GM23338 (cell line): ENCODE results near the gene ENDOU. TPM values are rescaled to one million over a fixed set of nuclear protein-coding genes. Genes with fewer than 3 reads are reported as not detected.

Experiments used
- ATAC-seq: fragments of 200-7000 bp; cut with Tn5 transposase; 3 replicates; pipeline ENCODE4 v1.9.1; 2020
- DNase-seq: peaks from one replicate; pipeline ENCODE4 v3.0.0-alpha.2; 2015; ENCODE audit warnings: low spot score
- H2AFZ ChIP-seq: fragments of 200-600 bp; sonication (generic); 2 replicates; pipeline ENCODE4 v1.8.0; 2016; ENCODE audit warnings: antibody characterized with exemption, mild to moderate bottlenecking, moderate library complexity
- H3F3A ChIP-seq: fragments of 200-600 bp; sonication (generic); replicated peaks from 2 replicates; pipeline ENCODE4 v1.8.0; 2017; ENCODE audit warnings: antibody characterized with exemption, mixed run types, low read depth
- H3K27ac ChIP-seq: fragments of 200-600 bp; sonication (generic); 2 replicates; pipeline ENCODE4 v1.6.1; 2016; ENCODE audit warnings: low read depth
- H3K27me3 ChIP-seq: fragments of 200-600 bp; sonication (generic); 2 replicates; pipeline ENCODE4 v1.8.0; 2016; ENCODE audit warnings: mild to moderate bottlenecking, mixed run types, moderate library complexity; ENCODE audit not compliant: insufficient read depth
- H3K36me3 ChIP-seq: fragments of 200-600 bp; sonication (generic); 2 replicates; pipeline ENCODE4 v1.8.0; 2016; ENCODE audit warnings: mild to moderate bottlenecking; ENCODE audit not compliant: insufficient read depth
- H3K4me1 ChIP-seq: fragments of 200-600 bp; sonication (generic); 2 replicates; pipeline ENCODE4 v1.8.0; 2016; ENCODE audit warnings: mild to moderate bottlenecking, moderate library complexity; ENCODE audit not compliant: insufficient read depth
- H3K4me2 ChIP-seq: fragments of 200-600 bp; sonication (generic); 2 replicates; pipeline ENCODE4 v1.7.1; 2017; ENCODE audit warnings: mixed run types
- H3K4me3 ChIP-seq: fragments of 200-600 bp; sonication (generic); 2 replicates; pipeline ENCODE4 v1.6.1; 2016; ENCODE audit warnings: mixed run types
- H3K79me2 ChIP-seq: fragments of 200-600 bp; sonication (generic); replicated peaks from 2 replicates; pipeline ENCODE4 v1.8.0; 2017; ENCODE audit warnings: mild to moderate bottlenecking; ENCODE audit not compliant: insufficient read depth
- H3K9me2 ChIP-seq: fragments of 200-600 bp; sonication (generic); 2 replicates; pipeline ENCODE4 v1.8.0; 2017; ENCODE audit not compliant: insufficient read depth
- H4K20me1 ChIP-seq: fragments of 200-600 bp; sonication (generic); replicated peaks from 2 replicates; pipeline ENCODE4 v1.8.0; 2017; ENCODE audit warnings: mild to moderate bottlenecking; ENCODE audit not compliant: insufficient read depth
- H3K27ac Mint-ChIP-seq: 2 replicates; pipeline ENCODE4 v1.8.0; 2020; ENCODE audit warnings: inconsistent platforms, mild to moderate bottlenecking, moderate library complexity, mixed read lengths
- H3K27me3 Mint-ChIP-seq: 3 replicates; pipeline ENCODE4 v1.8.0; 2022; ENCODE audit warnings: low read depth, mild to moderate bottlenecking, moderate library complexity, mixed read lengths, inconsistent platforms; ENCODE audit not compliant: insufficient read depth, poor library complexity
- H3K36me3 Mint-ChIP-seq: 3 replicates; pipeline ENCODE4 v1.8.0; 2021; ENCODE audit warnings: low read depth, mild to moderate bottlenecking, inconsistent platforms, moderate library complexity, mixed read lengths
- H3K4me1 Mint-ChIP-seq: 3 replicates; pipeline ENCODE4 v1.8.0; 2020; ENCODE audit warnings: mild to moderate bottlenecking, inconsistent platforms, mixed read lengths
- H3K4me3 Mint-ChIP-seq: 3 replicates; pipeline ENCODE4 v1.8.0; 2021; ENCODE audit warnings: moderate library complexity, mild to moderate bottlenecking, inconsistent platforms, mixed read lengths
- H3K9me3 Mint-ChIP-seq: 3 replicates; pipeline ENCODE4 v1.8.0; 2020; ENCODE audit warnings: moderate library complexity, mild to moderate bottlenecking, inconsistent platforms, mixed read lengths
- CREB1 ChIP-seq: fragments of 250-450 bp; sonication (Bioruptor Pico); IDR thresholded peaks from 2 replicates; pipeline ENCODE4 v1.5.0; 2020; ENCODE audit warnings: low read depth, mild to moderate bottlenecking, moderate library complexity
- CTCF ChIP-seq, 2 experiments: fragments of 200-600 bp in 1 of 2; sonication (generic) in 1 of 2; conservative IDR thresholded peaks; 2 replicates each; pipeline versions ENCODE4 v1.5.1 to v1.6.1; 2016 to 2017; ENCODE audit warnings: antibody characterized with exemption in 2 of 2, low read depth in 2 of 2, mild to moderate bottlenecking in 2 of 2, moderate library complexity in 1 of 2
- EZH2 ChIP-seq: fragments of 200-600 bp; sonication (generic); IDR thresholded peaks from one replicate; pipeline ENCODE4 v1.8.0; 2017; ENCODE audit warnings: antibody characterized with exemption, mild to moderate bottlenecking, low read depth; ENCODE audit not compliant: unreplicated experiment
- EZH2phosphoT487 ChIP-seq: fragments of 200-600 bp; sonication (generic); IDR thresholded peaks from one replicate; pipeline ENCODE4 v1.8.1; 2018; ENCODE audit warnings: antibody characterized with exemption; ENCODE audit not compliant: unreplicated experiment
- JUNB ChIP-seq: IDR thresholded peaks from one replicate; pipeline ENCODE4 v1.6.1; 2016; ENCODE audit warnings: antibody characterized with exemption; ENCODE audit not compliant: unreplicated experiment
- NANOG ChIP-seq: IDR thresholded peaks from 2 replicates; pipeline ENCODE4 v1.6.1; 2016; ENCODE audit warnings: antibody characterized with exemption, borderline replicate concordance
- REST ChIP-seq: IDR thresholded peaks from one replicate; pipeline ENCODE4 v1.6.1; 2018; ENCODE audit warnings: antibody characterized with exemption; ENCODE audit not compliant: unreplicated experiment
- ZNF331 ChIP-seq: fragments of 250-450 bp; sonication (Bioruptor Pico); IDR thresholded peaks from 2 replicates; pipeline ENCODE4 v1.5.0; 2020; ENCODE audit warnings: low read depth, mild to moderate bottlenecking, moderate library complexity
- ZNF462 ChIP-seq: fragments of 250-450 bp; sonication (Bioruptor Pico); IDR thresholded peaks from 2 replicates; pipeline ENCODE4 v1.5.0; 2020; ENCODE audit warnings: mild to moderate bottlenecking, moderate library complexity
- polyA plus RNA-seq: library from polyadenylated mRNA; unstranded; fragments of >200 nt; fragmentation: Nextera tagmentation; extraction: Ambion mirVana; gene quantifications from 2 replicates; pipeline ENCODE4 v1.2.1, GENCODE V29; 2016
- total RNA-seq: library from RNA; depleted of rRNA; stranded (reverse); fragments of >200 nt; shearing (Covaris generic); gene quantifications from 2 replicates; pipeline ENCODE4 v1.2.3, GENCODE V29; 2014

Gene ENDOU
- total and polyA plus RNA-seq, 2 experiments from 2014 or later: not detected

- TF ChIP-seq ZNF462 (CRISPR knock-in tag): no peak
- TF ChIP-seq CREB1 (CRISPR knock-in tag): no peak
- no peak for TF ChIP-seq EZH2
- no peak for TF ChIP-seq REST
- no peak for TF ChIP-seq ZNF331 (CRISPR knock-in tag)
Observed at GRCh38 chr12:47709671-47710070, 15.6 kb downstream of the ENDOU start (continued).

GRCh38 chr12:47709237-47709636 lies 16.1 kb downstream of the ENDOU start:
- H3K36me3 ChIP-seq: no peaks in the 10 kb centered on the region
- H3K79me2 ChIP-seq: peaks cover 12% of the 10 kb centered on the region
- no peaks in the 10 kb centered on the region for H4K20me1 ChIP-seq
- Mint-ChIP-seq H3K27ac (no peak overlapping the region), H3K4me3 (no peak overlapping the region), H3K27me3 (peaks cover 3% of the 10 kb centered on the region), H3K36me3 (no peaks in the 10 kb centered on the region; the same call in 2 of the 3 replicates), H3K9me3 (no peaks in the 10 kb centered on the region), H3K4me1 (peaks cover 13% of the 10 kb centered on the region)
- no peaks in the 10 kb centered on the region for H3K9me2 ChIP-seq
- no peaks in the 10 kb centered on the region for H3F3A ChIP-seq
- H3K4me2 ChIP-seq: no peak overlapping the region
- H3K4me1 ChIP-seq: peaks cover 5% of the 10 kb centered on the region
- no peak for ATAC-seq
- no peaks in the 10 kb centered on the region; the same call in 1 of the 2 replicates for H3K27me3 ChIP-seq
- DNase-seq: no peak
- no peak overlapping the region for H3K4me3 ChIP-seq
- no peak overlapping the region for H2AFZ ChIP-seq
- H3K27ac ChIP-seq: no peak overlapping the region
- TF ChIP-seq NANOG (no peak), JUNB (no peak), CTCF (conservative IDR thresholded peaks at IDR 0.05; ENCODE audit: low read depth in 2 of 2) (no peak), EZH2phosphoT487 (no peak)
